ENCODE data around the gene GRM7.

Gene GRM7
- 0 reads per million in 3 donors for total RNA-seq

DNA sequence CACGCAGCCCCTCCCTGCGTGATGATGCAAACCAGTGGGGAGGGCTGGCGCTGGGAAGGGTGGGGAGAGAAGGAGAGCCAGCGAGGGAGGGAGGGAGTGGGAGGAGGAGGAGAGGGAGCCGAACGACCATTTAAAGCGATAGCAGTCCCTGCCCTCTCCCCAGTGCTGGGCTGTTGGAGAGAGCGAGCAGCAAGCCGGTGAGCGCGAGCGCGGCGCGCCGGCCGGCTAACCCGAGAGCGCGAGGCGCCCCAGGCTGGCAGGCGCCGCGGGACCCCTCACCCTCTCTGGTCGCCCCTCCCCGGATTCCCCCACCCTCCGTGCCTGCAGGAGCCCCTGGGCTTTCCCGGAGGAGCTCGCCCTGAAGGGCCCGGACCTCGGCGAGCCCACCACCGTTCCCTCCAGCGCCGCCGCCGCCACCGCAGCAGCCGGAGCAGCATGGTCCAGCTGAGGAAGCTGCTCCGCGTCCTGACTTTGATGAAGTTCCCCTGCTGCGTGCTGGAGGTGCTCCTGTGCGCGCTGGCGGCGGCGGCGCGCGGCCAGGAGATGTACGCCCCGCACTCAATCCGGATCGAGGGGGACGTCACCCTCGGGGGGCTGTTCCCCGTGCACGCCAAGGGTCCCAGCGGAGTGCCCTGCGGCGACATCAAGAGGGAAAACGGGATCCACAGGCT lies at the start of gene GRM7:
Gene GRM7, plus strand, starts transcription at position 162 of the 671 bp plus-strand sequence.
- H3K27me3 ChIP-seq (replicated peaks; ENCODE audit: control insufficient read depth, insufficient read depth, low read length, poor library complexity, severe bottlenecking), result peaks cover 3% of the 10 kb centered on the region
- no peak for DNase-seq
- no peak within 1 kb of the TSS for H3K4me3 ChIP-seq (ENCODE audit: insufficient read depth, low read depth, low read length, poor library complexity, severe bottlenecking)
- H3K4me1 ChIP-seq (ENCODE audit: control insufficient read depth, insufficient read depth, low read length, poor library complexity, severe bottlenecking), result no peaks in the 10 kb centered on the region
- H3K36me3 ChIP-seq (ENCODE audit: control insufficient read depth, insufficient read depth, low read length), result no peaks in the 10 kb centered on the region
- H3K9me3 ChIP-seq (ENCODE audit: control insufficient read depth, low read length), result no peaks in the 10 kb centered on the region
- H3K27ac ChIP-seq (ENCODE audit: insufficient read depth, low read length, poor library complexity, severe bottlenecking), result no peak within 1 kb of the TSS

DNA sequence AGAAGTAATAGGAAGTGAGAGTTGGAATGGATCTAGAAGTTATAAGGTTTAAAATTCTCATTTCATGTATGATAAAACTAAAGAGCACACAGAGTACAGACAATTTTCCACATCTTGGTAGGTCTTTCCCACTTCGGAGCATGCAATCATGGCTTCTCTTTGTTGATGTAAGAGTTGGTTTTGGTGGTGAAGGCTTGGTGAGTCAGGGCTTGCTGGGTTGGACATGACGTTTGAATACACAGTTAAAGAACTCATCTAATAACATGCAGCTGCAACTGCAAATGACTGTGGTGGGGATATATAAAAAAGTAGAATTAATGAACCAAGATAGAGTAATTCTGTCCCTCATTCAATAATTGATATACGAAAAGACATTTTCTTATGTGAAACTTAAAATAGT lies 39.5 kb upstream of the GRM7 start:
- H3K27ac ChIP-seq (ENCODE audit: insufficient read depth, low read length, poor library complexity, severe bottlenecking), result no peak overlapping the region
- H3K9me3 ChIP-seq (ENCODE audit: control insufficient read depth, low read length), result no peaks in the 10 kb centered on the region
- H3K4me1 ChIP-seq (ENCODE audit: control insufficient read depth, insufficient read depth, low read length, poor library complexity, severe bottlenecking), result no peaks in the 10 kb centered on the region
- H3K4me3 ChIP-seq (ENCODE audit: insufficient read depth, low read depth, low read length, poor library complexity, severe bottlenecking), result no peak overlapping the region
- H3K27me3 ChIP-seq (replicated peaks; ENCODE audit: control insufficient read depth, insufficient read depth, low read length, poor library complexity, severe bottlenecking), result no peaks in the 10 kb centered on the region
- DNase-seq, result no peak
- H3K36me3 ChIP-seq (ENCODE audit: control insufficient read depth, insufficient read depth, low read length), result no peaks in the 10 kb centered on the region

DNA sequence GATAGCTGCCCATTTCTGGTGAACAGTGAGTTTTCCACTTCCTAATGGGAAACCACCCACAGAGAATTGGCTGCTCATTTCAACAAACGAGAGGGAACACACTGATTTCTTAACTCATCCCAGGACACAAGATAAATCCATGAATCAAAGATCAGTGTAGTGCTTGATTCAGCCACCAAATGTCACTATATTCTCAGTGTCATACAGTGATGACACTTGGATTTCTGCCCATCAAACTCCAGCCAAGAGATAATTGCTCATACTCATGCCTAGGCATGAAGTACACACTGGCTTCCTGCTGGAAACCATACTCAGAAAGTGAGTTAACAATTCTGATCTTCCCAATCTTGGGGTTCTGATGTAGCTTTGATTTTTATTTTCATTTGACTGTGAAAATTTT lies 35.4 kb upstream of the GRM7 start:
- Histone ChIP-seq H3K36me3 (ENCODE audit: control insufficient read depth, insufficient read depth, low read length) (no peaks in the 10 kb centered on the region), H3K9me3 (ENCODE audit: control insufficient read depth, low read length) (no peaks in the 10 kb centered on the region), H3K4me1 (ENCODE audit: control insufficient read depth, insufficient read depth, low read length, poor library complexity, severe bottlenecking) (no peaks in the 10 kb centered on the region), H3K27ac (ENCODE audit: insufficient read depth, low read length, poor library complexity, severe bottlenecking) (no peak overlapping the region), H3K4me3 (ENCODE audit: insufficient read depth, low read depth, low read length, poor library complexity, severe bottlenecking) (no peak overlapping the region), H3K27me3 (replicated peaks; ENCODE audit: control insufficient read depth, insufficient read depth, low read length, poor library complexity, severe bottlenecking) (no peaks in the 10 kb centered on the region)
- no peak for DNase-seq

DNA sequence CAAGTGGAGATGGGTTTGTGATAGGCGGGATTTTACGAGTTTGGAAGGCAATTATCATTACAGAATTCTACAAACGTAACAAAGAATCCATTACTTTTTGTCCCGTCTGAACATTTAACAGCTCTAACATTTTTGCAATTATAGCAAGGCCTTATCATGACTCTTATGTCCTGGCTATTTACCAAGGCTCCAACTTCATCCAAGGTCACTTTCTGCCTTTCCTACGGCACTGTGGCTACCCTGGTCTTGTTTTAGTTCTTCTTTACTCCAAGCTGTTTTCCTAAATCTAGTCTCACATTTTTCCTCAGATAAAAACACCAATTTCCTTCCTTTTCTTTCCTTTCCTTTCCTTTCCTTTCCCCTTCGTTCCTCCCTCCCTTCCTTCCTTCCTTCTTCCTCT lies 33.5 kb upstream of the GRM7 start:
- no peaks in the 10 kb centered on the region for H3K36me3 ChIP-seq (ENCODE audit: control insufficient read depth, insufficient read depth, low read length)
- H3K27ac ChIP-seq (ENCODE audit: insufficient read depth, low read length, poor library complexity, severe bottlenecking), result no peak overlapping the region
- no peak for DNase-seq
- no peaks in the 10 kb centered on the region for H3K9me3 ChIP-seq (ENCODE audit: control insufficient read depth, low read length)
- H3K4me3 ChIP-seq (ENCODE audit: insufficient read depth, low read depth, low read length, poor library complexity, severe bottlenecking), result no peak overlapping the region
- H3K27me3 ChIP-seq (replicated peaks; ENCODE audit: control insufficient read depth, insufficient read depth, low read length, poor library complexity, severe bottlenecking), result no peaks in the 10 kb centered on the region
- H3K4me1 ChIP-seq (ENCODE audit: control insufficient read depth, insufficient read depth, low read length, poor library complexity, severe bottlenecking), result no peaks in the 10 kb centered on the region

DNA sequence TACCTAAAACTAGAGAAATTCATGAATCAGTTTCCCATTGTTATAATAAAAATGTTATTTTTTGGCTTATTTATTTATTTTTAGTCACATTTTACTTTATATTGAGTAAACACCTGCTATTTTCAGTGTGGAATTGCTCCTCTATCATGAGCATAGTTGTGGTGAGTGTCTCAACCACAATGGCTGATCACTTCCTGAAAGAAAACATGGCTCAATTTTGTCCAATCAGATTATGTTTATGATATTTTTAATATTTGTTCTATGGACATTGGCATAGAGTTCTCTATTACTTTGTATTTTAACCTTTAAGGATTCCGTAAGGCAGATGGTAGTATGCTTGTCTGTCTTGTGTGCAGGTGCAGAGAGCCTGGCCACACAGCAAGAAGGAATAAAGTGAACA lies 16.2 kb upstream of the GRM7 start:
- Histone ChIP-seq H3K36me3 (ENCODE audit: control insufficient read depth, insufficient read depth, low read length) (no peaks in the 10 kb centered on the region), H3K9me3 (ENCODE audit: control insufficient read depth, low read length) (no peaks in the 10 kb centered on the region)
- DNase-seq, result no peak

DNA sequence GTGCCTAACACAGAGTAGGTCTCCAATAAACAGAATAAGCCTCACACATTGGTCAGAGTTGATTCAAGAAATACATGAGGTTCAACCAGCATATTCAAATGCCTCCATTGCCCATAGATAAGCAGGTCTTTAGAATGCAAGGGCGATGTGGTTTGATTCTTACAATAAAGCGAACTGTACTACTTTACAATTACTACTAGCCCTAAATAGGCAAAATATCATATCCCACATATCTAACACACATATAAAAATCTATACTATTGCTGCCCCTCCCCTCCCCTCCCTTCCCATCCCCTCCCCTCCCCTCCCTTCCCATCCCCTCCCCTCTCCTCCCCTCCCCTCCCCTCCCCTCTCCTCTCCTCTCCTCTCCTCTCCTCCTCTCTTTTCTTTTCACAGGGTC lies 6.7 kb upstream of the GRM7 start:
- Histone ChIP-seq H3K4me3 (ENCODE audit: insufficient read depth, low read depth, low read length, poor library complexity, severe bottlenecking) (no peak overlapping the region), H3K27ac (ENCODE audit: insufficient read depth, low read length, poor library complexity, severe bottlenecking) (no peak overlapping the region), H3K36me3 (ENCODE audit: control insufficient read depth, insufficient read depth, low read length) (no peaks in the 10 kb centered on the region), H3K9me3 (ENCODE audit: control insufficient read depth, low read length) (no peaks in the 10 kb centered on the region), H3K4me1 (ENCODE audit: control insufficient read depth, insufficient read depth, low read length, poor library complexity, severe bottlenecking) (no peaks in the 10 kb centered on the region), H3K27me3 (replicated peaks; ENCODE audit: control insufficient read depth, insufficient read depth, low read length, poor library complexity, severe bottlenecking) (no peaks in the 10 kb centered on the region)
- no peak for DNase-seq

More for the DNA sequence above, 16.2 kb upstream of the GRM7 start:
- Histone ChIP-seq H3K27me3 (replicated peaks; ENCODE audit: control insufficient read depth, insufficient read depth, low read length, poor library complexity, severe bottlenecking) (no peaks in the 10 kb centered on the region), H3K27ac (ENCODE audit: insufficient read depth, low read length, poor library complexity, severe bottlenecking) (no peak overlapping the region), H3K4me1 (ENCODE audit: control insufficient read depth, insufficient read depth, low read length, poor library complexity, severe bottlenecking) (no peaks in the 10 kb centered on the region), H3K4me3 (ENCODE audit: insufficient read depth, low read depth, low read length, poor library complexity, severe bottlenecking) (no peak overlapping the region)

DNA sequence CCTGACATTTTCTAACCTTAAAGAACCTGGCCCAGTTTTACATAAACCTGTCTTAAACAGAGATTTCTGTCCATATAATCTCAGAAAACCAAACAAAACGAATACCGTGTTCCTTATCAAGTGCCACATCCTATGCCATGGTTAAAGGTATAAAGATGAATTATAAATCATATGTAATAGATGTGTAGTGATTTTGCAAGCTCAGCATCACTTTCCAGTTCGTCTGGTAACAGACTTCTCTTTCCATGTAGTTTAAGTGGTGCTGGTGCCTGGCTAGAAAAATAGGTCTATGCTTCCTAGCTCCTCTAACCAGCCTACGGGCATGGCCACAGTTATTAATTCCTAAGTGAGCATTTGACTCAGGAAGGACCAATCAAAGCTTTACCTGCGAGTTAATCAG lies 3.4 kb upstream of the GRM7 start:
- H3K27ac ChIP-seq (ENCODE audit: insufficient read depth, low read length, poor library complexity, severe bottlenecking), result no peak overlapping the region
- peaks cover 3% of the 10 kb centered on the region for H3K27me3 ChIP-seq (replicated peaks; ENCODE audit: control insufficient read depth, insufficient read depth, low read length, poor library complexity, severe bottlenecking)
- no peaks in the 10 kb centered on the region for H3K4me1 ChIP-seq (ENCODE audit: control insufficient read depth, insufficient read depth, low read length, poor library complexity, severe bottlenecking)
- no peaks in the 10 kb centered on the region for H3K36me3 ChIP-seq (ENCODE audit: control insufficient read depth, insufficient read depth, low read length)
- no peak overlapping the region for H3K4me3 ChIP-seq (ENCODE audit: insufficient read depth, low read depth, low read length, poor library complexity, severe bottlenecking)
- H3K9me3 ChIP-seq (ENCODE audit: control insufficient read depth, low read length), result no peaks in the 10 kb centered on the region
- no peak for DNase-seq

DNA sequence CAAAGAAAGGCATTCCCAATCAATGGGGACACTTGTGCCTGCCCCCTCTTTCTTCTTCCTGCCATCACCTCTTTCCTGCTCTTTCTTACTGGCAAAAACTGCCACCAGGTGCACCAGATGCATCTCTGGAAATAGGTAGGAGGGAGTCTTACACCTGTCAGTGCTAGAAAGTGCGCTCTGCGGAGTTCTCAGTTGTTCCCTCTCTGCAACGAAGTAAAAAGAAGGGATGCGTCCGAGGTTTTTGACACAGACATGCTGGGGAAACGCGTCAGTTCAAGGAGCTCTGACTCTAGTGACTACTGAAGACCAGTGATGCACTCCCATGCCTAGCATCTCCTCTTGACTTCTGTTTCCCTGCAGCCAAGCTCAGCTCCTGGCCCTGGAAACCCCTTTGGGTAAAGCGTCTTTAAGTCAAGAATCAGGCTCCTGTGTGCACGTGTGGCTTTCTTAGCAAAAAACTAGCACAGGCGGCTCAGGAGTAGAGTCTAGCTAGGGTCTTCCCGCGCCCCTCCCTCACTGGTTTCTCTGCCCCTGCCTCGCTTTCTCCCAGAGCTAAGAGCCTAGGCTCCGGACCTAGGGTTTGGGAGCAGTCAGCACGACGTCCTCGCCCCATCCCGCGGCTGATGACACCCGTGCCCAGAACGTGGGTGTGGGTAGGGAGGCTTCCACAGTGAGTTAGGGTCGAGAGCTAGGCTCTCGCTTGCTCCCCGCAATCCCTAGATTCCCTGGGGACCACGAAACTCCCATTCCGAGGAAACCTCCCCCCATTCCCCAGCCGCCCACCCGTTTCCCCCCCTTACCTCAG lies 564 bp upstream of the GRM7 start:
- Histone ChIP-seq H3K27me3 (replicated peaks; ENCODE audit: control insufficient read depth, insufficient read depth, low read length, poor library complexity, severe bottlenecking) (peaks cover 3% of the 10 kb centered on the region), H3K4me1 (ENCODE audit: control insufficient read depth, insufficient read depth, low read length, poor library complexity, severe bottlenecking) (no peaks in the 10 kb centered on the region), H3K36me3 (ENCODE audit: control insufficient read depth, insufficient read depth, low read length) (no peaks in the 10 kb centered on the region), H3K27ac (ENCODE audit: insufficient read depth, low read length, poor library complexity, severe bottlenecking) (no peak overlapping the region), H3K4me3 (ENCODE audit: insufficient read depth, low read depth, low read length, poor library complexity, severe bottlenecking) (no peak overlapping the region), H3K9me3 (ENCODE audit: control insufficient read depth, low read length) (no peaks in the 10 kb centered on the region)
- no peak for DNase-seq

DNA sequence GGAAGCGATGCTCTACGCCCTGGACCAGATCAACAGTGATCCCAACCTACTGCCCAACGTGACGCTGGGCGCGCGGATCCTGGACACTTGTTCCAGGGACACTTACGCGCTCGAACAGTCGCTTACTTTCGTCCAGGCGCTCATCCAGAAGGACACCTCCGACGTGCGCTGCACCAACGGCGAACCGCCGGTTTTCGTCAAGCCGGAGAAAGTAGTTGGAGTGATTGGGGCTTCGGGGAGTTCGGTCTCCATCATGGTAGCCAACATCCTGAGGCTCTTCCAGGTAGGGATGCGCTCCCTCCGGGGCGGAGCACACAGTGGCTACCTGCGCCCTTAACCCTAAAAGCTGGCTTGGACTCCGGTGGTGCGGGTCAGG lies 698 bp downstream of the GRM7 start:
- no peak for DNase-seq
- Histone ChIP-seq H3K27me3 (replicated peaks; ENCODE audit: control insufficient read depth, insufficient read depth, low read length, poor library complexity, severe bottlenecking) (peaks cover 3% of the 10 kb centered on the region), H3K27ac (ENCODE audit: insufficient read depth, low read length, poor library complexity, severe bottlenecking) (no peak overlapping the region), H3K4me1 (ENCODE audit: control insufficient read depth, insufficient read depth, low read length, poor library complexity, severe bottlenecking) (no peaks in the 10 kb centered on the region), H3K4me3 (ENCODE audit: insufficient read depth, low read depth, low read length, poor library complexity, severe bottlenecking) (no peak overlapping the region), H3K36me3 (ENCODE audit: control insufficient read depth, insufficient read depth, low read length) (no peaks in the 10 kb centered on the region), H3K9me3 (ENCODE audit: control insufficient read depth, low read length) (no peaks in the 10 kb centered on the region)

DNA sequence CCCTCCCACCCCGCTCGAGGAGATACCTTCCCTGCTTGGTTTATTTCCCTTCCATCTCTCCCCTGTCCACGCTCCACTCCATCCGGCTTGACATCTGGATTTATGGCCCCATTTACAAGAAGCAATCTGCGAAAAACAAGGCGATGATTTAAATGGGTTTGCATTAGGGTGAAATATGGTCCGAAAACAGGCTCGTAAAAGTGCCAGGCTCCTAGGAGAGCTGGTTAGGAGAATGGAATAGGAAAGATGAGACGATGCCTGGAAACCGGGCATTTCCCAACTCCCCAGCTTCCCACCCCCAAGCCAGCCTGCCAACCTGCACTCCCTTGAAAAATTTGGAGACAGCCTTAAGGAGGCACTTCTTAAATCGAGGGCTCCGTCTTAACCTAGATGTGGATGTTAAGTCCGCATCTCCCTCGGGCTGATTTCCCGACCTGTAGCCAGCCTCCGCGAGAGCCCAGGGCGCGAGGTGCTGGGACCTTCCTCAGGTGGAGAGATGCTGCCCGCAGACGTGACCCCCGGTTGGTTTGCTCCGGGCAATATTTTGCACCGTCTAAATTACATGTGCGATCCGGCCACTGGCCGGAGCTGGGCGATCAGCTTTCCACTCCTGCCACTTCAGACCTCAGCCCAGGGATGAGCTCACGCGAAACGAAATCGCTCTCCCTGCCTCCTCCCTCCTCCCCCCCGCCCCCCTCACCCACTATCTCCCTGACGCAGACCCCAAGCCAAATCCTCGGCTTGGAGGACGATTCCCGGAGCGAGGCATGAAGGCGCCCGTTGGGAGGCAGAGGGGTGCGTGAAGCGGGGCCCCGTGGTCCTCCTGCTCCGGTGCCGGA lies 1.3 kb downstream of the GRM7 start:
- H3K27ac ChIP-seq (ENCODE audit: insufficient read depth, low read length, poor library complexity, severe bottlenecking), result no peak overlapping the region
- no peak overlapping the region for H3K4me3 ChIP-seq (ENCODE audit: insufficient read depth, low read depth, low read length, poor library complexity, severe bottlenecking)
- DNase-seq, result no peak
- no peaks in the 10 kb centered on the region for H3K9me3 ChIP-seq (ENCODE audit: control insufficient read depth, low read length)
- H3K27me3 ChIP-seq (replicated peaks; ENCODE audit: control insufficient read depth, insufficient read depth, low read length, poor library complexity, severe bottlenecking), result peaks cover 3% of the 10 kb centered on the region
- H3K36me3 ChIP-seq (ENCODE audit: control insufficient read depth, insufficient read depth, low read length), result no peaks in the 10 kb centered on the region
- H3K4me1 ChIP-seq (ENCODE audit: control insufficient read depth, insufficient read depth, low read length, poor library complexity, severe bottlenecking), result no peaks in the 10 kb centered on the region
